SKM-1 (cell line): ENCODE results near the gene PTPRA.

Experiments used
- DNase-seq: peaks from one replicate; lab custom pipeline; 2025; ENCODE audit not compliant: unreplicated experiment; lab: John Stamatoyannopoulos, UW

PTPRA gene

DNA sequence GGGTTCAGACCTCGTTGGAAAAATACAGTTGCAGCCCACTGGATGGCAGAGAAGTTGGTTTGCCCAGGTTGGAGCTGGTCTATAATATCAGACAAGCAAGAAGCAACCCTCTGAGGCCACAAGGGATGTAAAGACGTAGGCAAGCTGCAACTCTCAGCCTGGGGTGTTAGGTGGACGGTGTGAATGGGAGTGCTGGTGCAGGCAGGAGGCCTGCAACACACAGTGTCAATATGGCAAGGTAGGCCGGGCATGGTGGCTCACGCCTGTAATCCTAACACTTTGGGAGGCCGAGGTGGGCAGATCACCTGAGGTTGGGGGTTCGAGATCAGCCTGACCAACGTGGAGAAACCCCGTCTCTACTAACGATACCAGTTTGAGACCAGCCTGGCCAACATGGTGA is 22.2 kb upstream of the PTPRA start:
- DNase-seq = no peak

DNA sequence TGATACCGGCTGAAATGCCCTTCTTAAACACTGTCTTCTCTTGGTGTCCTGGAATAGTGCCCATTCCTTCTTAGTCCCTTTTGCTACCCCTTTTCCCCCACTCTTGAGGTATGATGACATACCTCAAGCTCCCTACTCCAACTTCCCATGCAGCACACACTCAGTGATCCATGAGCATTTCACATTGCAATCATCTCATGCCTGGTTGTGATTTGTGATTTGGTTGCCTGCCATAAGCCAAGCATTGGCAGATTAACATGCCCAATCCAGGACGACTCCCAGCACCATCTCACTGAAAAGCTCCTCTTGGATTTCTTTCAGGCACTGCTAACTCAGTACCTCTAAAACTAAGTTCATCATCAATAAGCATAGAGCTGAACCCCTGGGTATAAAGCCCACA is 14.7 kb upstream of the PTPRA start:
- DNase-seq = no peak

DNA sequence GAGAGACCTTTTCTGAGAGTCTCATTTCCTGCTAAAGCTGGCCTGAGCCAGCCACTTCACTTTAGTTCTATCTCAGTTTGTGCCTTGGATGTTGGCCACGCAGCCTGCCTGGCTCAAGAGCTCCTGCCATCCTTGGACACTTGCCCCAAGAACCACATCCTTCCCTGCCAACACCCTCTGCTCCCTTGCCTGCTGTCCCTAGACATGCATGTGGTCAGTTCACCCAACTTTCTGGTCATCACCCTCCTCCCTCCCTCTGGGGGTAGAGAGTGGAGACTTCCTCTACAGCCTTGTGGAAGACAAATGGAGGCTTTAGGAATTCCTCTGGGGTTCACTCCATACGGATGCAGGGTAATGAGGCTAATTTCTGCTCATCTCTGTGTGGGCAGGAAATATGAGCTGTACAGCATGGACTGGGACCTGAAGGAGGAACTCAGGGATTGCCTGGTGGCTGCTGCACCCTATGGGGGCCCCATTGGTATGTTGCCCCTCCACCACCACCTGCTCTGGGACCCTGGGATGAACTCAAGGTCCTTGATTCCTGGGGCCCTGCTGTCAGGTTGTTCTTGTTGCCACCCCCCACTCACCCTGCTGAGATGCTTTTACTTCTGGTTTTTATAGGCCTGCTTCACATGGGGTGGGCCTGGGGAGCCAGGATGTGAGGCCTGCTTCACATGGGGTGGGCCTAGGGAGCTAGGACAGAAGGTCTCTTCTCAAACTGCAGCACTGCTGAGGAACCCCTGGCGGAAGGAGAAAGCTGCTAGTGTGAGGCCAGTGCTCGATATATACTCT is 13.8 kb upstream of the PTPRA start:
- no peak for DNase-seq

GRCh38 chr20:2864626-2865025 is 8.7 kb upstream of the PTPRA start:
- DNase-seq = no peak

GRCh38 chr20:2865101-2865500 is 8.2 kb upstream of the PTPRA start:
- no peak for DNase-seq

DNA sequence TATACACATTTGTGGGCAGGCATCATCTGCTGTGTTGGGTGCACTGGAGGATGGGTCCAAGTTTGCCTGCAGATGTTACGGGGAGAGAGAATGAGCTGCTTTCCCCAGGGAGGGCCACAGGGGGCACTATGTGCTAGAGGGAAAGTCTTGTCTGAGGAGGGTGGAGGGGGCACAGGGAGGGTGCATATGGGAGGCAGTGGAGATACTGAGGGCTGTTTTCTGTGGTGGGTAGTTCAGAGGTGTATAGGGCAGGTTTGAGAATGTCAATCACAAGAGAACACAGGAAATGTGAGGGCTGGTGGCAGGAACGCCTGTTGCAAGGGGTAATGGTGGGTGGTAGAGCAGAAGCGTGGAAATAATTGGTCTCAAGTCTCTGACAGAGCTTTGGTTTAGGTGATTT is 7.7 kb upstream of the PTPRA start:
- no peak for DNase-seq

DNA sequence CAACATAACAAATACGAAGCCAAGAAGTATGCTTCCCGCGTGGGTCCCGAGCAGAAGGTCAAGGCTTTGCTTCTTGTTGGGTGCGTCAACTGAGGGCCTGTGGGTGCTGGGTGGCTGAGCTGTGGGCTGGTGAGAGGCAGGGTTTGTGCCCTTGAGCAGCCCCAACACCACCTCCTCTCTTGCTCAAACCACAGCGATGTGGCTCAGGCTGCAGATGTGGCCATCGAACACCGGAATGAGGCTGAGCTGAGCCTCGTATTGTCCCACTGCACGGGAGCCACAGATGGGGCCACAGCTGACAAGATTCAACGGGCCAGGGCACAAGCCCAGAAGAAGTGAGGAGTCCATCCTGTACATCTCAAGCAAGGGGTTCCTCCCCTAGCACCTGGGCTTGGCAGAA is 7.0 kb upstream of the PTPRA start:
- DNase-seq = no peak

DNA sequence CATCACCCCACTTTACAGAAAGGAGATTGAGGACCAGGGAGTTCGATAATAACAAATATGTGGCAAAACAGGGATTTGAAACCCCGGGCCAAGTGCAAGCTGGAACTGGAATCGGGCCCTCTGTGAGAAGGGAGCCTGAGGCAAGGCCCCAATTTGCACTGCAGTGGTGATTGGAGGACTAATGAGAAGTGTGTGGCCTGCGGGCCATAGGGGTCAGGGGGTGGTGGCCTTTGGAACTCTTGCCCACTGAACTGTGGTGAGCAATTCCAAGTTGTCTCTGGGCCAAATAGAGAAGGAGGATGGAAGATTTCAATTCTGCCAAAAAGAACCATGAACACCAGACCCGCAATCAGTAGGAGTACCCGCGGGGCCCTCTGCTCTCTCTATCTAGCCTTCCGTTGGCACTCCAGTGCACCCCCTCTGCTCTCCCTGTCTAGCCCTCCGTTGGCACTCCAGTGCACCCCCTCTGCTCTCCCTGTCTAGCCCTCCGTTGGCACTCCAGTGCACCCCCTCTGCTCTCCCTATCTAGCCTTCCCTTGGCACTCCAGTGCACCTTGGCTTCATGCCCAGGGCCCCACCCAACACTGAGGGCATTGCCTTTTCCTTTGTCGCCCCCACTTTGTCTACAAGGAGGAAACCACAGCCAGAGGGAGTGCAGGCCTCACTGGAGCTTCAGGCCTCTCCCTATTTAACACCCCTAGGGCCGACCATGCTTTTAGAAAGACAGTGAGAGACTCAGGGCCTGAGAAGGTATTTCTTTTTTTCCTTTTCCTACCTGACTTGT is 6.0 kb upstream of the PTPRA start:
- DNase-seq = no peak

DNA sequence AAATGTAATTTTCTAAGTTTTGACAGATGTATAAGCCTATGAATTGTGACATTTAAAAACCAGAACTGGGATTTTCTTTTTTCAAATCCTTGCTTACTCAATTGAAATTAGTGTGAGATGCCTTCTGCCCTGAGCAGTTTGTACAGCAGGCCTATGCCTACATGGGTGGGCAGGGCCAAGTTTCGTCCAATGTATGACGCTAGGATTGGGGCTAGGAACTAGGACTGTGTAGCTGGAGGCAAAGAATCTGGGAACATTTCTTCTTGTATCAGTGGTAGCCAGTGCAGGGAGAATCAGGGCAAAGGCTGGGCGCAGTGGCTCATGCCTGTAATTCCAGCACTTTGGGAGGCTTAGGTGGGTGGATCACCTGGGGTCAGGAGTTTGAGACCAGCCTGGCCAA is 3.9 kb upstream of the PTPRA start:
- DNase-seq = no peak

- DNase-seq = no peak
Observed at GRCh38 chr20:2871111-2871465, 2.2 kb upstream of the PTPRA start.

- no peak for DNase-seq
Observed at GRCh38 chr20:2871661-2872458, 1.4 kb upstream of the PTPRA start.

- DNase-seq = no peak
Observed at GRCh38 chr20:2872459-2873009, 747 bp upstream of the PTPRA start.

DNA sequence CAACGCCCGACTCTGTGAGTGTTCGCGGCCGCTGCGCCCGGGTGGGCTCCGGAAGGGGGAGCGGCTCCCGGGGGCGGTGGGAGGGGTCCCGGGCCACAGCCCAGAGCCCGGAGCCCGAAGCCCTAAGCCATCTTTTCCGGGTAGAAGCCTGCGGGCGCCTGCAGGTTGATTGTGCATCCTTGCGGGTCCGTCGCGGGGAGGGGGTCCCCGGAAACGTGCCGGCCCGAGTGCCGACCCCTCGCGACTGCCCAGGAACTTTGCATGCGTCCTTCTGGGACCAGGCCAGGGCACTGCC is 413 bp downstream of the PTPRA start:
- DNase-seq = no peak

- DNase-seq = no peak
Observed at GRCh38 chr20:2874456-2874855, 1.2 kb downstream of the PTPRA start.

GRCh38 chr20:2875690-2876203 is 2.5 kb downstream of the PTPRA start:
- DNase-seq = no peak

DNA sequence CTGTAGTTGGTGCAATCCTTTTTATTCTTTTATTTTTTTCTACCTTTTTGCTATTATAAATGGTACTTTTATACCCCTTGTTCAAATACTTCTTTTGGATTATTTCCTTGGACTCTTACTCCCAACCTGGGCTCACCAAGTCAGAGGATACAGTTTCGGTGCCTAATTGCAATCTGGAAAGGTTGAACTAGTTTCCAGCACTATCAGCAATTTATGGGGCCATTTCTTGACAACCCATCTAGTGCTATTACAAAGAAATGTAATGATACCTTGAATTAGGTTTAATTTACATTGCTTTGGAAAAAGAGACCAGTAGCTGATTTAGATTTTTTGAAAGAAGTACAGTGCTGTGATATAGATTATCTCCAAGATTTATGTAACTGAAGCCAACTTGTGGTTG is 5.2 kb downstream of the PTPRA start:
- no peak for DNase-seq

- no peak for DNase-seq
Observed at GRCh38 chr20:2879146-2879545, 5.9 kb downstream of the PTPRA start.

DNA sequence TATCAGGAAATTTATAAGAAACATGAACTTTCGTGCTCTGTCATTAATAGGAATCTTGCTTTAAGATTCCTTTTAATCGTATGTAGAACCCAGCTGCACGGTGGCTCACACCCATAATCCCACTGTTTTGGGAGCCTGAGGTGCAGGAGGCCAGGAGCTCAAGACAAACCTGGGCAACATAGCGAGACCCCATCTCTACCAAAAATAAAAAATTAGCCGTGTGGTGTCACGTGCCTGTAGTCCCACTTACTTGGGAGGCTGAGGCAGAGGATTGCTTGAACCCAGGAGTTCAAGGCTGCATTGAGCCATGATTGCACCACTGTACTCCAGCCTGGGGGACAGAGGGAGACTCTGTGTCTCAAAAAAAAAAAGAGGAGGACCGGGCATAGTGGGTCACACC is 7.4 kb downstream of the PTPRA start:
- no peak for DNase-seq

DNA sequence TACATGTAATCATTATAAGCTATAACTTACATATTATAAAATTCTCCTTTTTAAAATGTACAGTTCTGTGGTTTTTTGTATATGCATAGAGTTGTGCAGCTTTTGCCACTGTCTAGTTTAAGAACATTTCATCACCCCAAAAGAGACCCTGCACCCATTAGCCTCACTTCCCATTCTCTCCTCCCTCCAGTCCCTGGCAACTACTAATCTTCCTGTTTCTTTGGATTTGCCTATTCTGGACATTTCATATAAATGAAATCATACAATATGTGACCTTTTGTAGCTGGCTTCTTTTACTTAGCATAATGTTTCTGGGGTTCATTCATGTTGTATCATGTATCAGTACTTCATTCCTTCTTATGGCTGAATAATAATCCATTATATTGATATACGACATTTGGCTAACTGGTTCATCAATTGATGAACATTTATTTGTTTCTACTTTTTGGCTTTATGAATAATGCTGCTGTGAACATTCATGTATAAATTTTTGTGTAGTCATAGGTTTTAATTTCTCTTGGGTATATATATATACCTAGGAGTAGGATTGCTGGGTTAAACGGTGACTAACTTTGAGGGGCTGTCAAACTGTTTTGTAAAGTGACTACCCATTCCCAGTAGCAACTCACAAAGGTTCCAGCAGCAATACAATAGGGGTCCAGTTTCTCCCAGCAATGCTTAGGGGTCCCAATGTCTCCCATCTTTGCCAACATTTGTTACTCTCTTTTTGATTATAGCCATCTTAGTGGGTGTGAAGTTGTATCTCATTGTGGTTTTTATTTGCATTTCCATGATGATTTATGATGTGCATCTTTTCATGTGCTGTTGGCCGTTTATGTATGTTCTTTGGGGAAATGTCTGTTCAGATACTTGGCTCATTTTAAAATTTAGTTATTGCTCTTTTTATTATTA is 10.7 kb downstream of the PTPRA start:
- no peak for DNase-seq

GRCh38 chr20:2887715-2888114 is 14.4 kb downstream of the PTPRA start:
- no peak for DNase-seq
